HepG2 (cell line): ENCODE data around the gene EPHA2. TPM values are rescaled to one million over a fixed set of nuclear protein-coding genes. Genes with fewer than 3 reads are reported as not detected.

ENCODE experiments used
- ARID4A ChIP-seq: sonication (generic); formaldehyde crosslinking; IDR thresholded peaks from 2 replicates; pipeline ENCODE4 v1.5.0; 2020; ENCODE audit warnings: mild to moderate bottlenecking, missing genetic modification reagents, borderline replicate concordance
- RBM39 ChIP-seq: fragments of 200-400 bp; formaldehyde crosslinking; IDR thresholded peaks from one replicate; pipeline ENCODE4 v1.6.1; 2018; ENCODE audit warnings: antibody characterized with exemption, mild to moderate bottlenecking, low read depth, low read length; ENCODE audit not compliant: poor library complexity, severe bottlenecking
- TAF15 ChIP-seq: fragments of 200-400 bp; formaldehyde crosslinking; IDR thresholded peaks from one replicate; pipeline ENCODE4 v1.6.1; 2018; ENCODE audit warnings: mild to moderate bottlenecking, low read depth, low read length; ENCODE audit not compliant: poor library complexity, severe bottlenecking
- ZFP91 ChIP-seq: sonication (generic); formaldehyde crosslinking; IDR thresholded peaks from 2 replicates; pipeline ENCODE4 v1.9.0; 2022; ENCODE audit warnings: missing genetic modification reagents, mild to moderate bottlenecking, borderline replicate concordance
- ZFX ChIP-seq: sonication (generic); formaldehyde crosslinking; IDR thresholded peaks from 2 replicates; pipeline ENCODE4 v1.4.0; 2020; ENCODE audit warnings: mild to moderate bottlenecking, low read depth, missing genetic modification reagents, moderate library complexity
- ZNF318 ChIP-seq: sonication (generic); formaldehyde crosslinking; IDR thresholded peaks from 2 replicates; pipeline ENCODE4 v1.4.0; 2020; ENCODE audit warnings: mild to moderate bottlenecking, missing genetic modification reagents
- ZNF687 ChIP-seq: sonication (generic); formaldehyde crosslinking; IDR thresholded peaks from 2 replicates; pipeline ENCODE4 v1.5.1; 2020; ENCODE audit warnings: mild to moderate bottlenecking, missing genetic modification reagents, moderate library complexity
- polyA plus RNA-seq, 8 experiments: library from polyadenylated mRNA; depleted of rRNA in 3 of 8; stranded (reverse) in 7 of 8; unstranded in 1 of 8; fragments of >200 nt; fragmentation: Illumina TruSeq in 4 of 8; extraction: Trizol in 4 of 8; gene quantifications; 2 replicates each; pipeline versions ENCODE4 v1.2.1 to v1.2.3, GENCODE V29; 2011 to 2016; ENCODE audit warnings: low read depth in 4 of 8, missing spikeins in 1 of 8, mixed read lengths in 1 of 8; ENCODE audit not compliant: insufficient read depth in 1 of 8
- total RNA-seq, 5 experiments: library from RNA; depleted of rRNA; stranded (reverse); fragments of >200 nt; fragmentation: Illumina TruSeq; extraction: Trizol; gene quantifications; 2 replicates each; pipeline ENCODE4 v1.2.3, GENCODE V29; 2016; ENCODE audit warnings: low read depth in 1 of 5

EPHA2 gene
- total and polyA plus RNA-seq, 2 of the 13 experiments (the other 11 are each of a cell fraction or from before 2014, with no cell fraction given), result 33.6 to 53.6 TPM

- TF ChIP-seq ZFP91 (CRISPR knock-in tag) (peak; percentile 47; the same call in 1 of the 2 replicates), ZNF318 (CRISPR knock-in tag) (no peak), ZFX (CRISPR knock-in tag) (peak; percentile 65), RBM39 (peak; percentile 63), ARID4A (CRISPR knock-in tag) (peak; percentile 68; the same call in 1 of the 2 replicates), TAF15 (no peak), ZNF687 (peak; percentile 85)
Measured at GRCh38 chr1:16112596-16113555, 43.0 kb downstream of the EPHA2 start (continued).
